ENCODE results near the gene RAD9B. TPM values are rescaled to one million over a fixed set of nuclear protein-coding genes. Genes with fewer than 3 reads are reported as not detected.
"Not testable (repeated sequence)": the region's sequence is repeated elsewhere in the genome, so short reads cannot be mapped to it uniquely, and the experiment has no call there.

RAD9B gene
- 0.52 and 0.89 TPM in 2 replicates for total RNA-seq

- peak; percentile 94 for DNase-seq (ENCODE audit: low read depth)
These were observed at the start of gene RAD9B, which contains the start of gene VPS29 for GRCh38 chr12:110501752-110502738. TSS of gene RAD9B (plus strand) at chr12:110502331. CDS start at chr12:110502338, 7 bp downstream. TSS of gene VPS29 (minus strand) at chr12:110502111. CDS start at chr12:110502051, 60 bp downstream.

- no peak for DNase-seq (ENCODE audit: low read depth)
These were observed 48.4 kb upstream of the RAD9B start for GRCh38 chr12:110453569-110454296.

- no peak for DNase-seq (ENCODE audit: low read depth)
These were observed 43.4 kb upstream of the RAD9B start for GRCh38 chr12:110458756-110459155.

- not testable (repeated sequence) for DNase-seq (ENCODE audit: low read depth)
These were observed 40.9 kb upstream of the RAD9B start for GRCh38 chr12:110461189-110461588.

GRCh38 chr12:110465024-110465423 is 37.1 kb upstream of the RAD9B start:
- DNase-seq (ENCODE audit: low read depth) = no peak

- DNase-seq (ENCODE audit: low read depth) = not testable (repeated sequence)
These were observed 36.4 kb upstream of the RAD9B start for GRCh38 chr12:110465765-110466164.

GRCh38 chr12:110466791-110467190 is 35.3 kb upstream of the RAD9B start:
- no peak for DNase-seq (ENCODE audit: low read depth)

GRCh38 chr12:110467847-110468213 is 34.3 kb upstream of the RAD9B start:
- DNase-seq (ENCODE audit: low read depth) = no peak

- DNase-seq (ENCODE audit: low read depth) = peak; percentile 95
These were observed 33.7 kb upstream of the RAD9B start, which contains the start of the genes FAM216A and GPN3 for GRCh38 chr12:110468214-110469048. TSS of gene FAM216A (plus strand) at chr12:110468845. CDS start at chr12:110468876, 31 bp downstream. TSS of gene GPN3 (minus strand) at chr12:110468257. CDS start at chr12:110468203, 54 bp downstream.

GRCh38 chr12:110475426-110475825 is 26.7 kb upstream of the RAD9B start:
- DNase-seq (ENCODE audit: low read depth) = no peak

GRCh38 chr12:110498984-110499706 is 3.0 kb upstream of the RAD9B start:
- DNase-seq (ENCODE audit: low read depth) = peak; percentile 47

GRCh38 chr12:110501399-110501751 is 756 bp upstream of the RAD9B start:
- peak; percentile 67 for DNase-seq (ENCODE audit: low read depth)

- DNase-seq (ENCODE audit: low read depth) = no peak
These were observed 1.3 kb downstream of the RAD9B start for GRCh38 chr12:110503432-110503831.

GRCh38 chr12:110505332-110505731 is 3.2 kb downstream of the RAD9B start:
- DNase-seq (ENCODE audit: low read depth) = no peak

GRCh38 chr12:110508071-110508586 is 6.0 kb downstream of the RAD9B start:
- peak; percentile 14 for DNase-seq (ENCODE audit: low read depth)

GRCh38 chr12:110513842-110514241 is 11.7 kb downstream of the RAD9B start:
- no peak for DNase-seq (ENCODE audit: low read depth)

GRCh38 chr12:110514363-110514762 is 12.2 kb downstream of the RAD9B start:
- DNase-seq (ENCODE audit: low read depth) = no peak

GRCh38 chr12:110516995-110517394 is 14.9 kb downstream of the RAD9B start:
- no peak for DNase-seq (ENCODE audit: low read depth)

GRCh38 chr12:110518014-110518413 is 15.9 kb downstream of the RAD9B start:
- not testable (repeated sequence) for DNase-seq (ENCODE audit: low read depth)
